AG08395 (cell line): ENCODE data around the gene ITIH5.

Experiments
- DNase-seq: peaks from one replicate; pipeline ENCODE4 v3.0.0; 2012; ENCODE audit warnings: mixed read lengths, low spot score

ITIH5 gene

DNA sequence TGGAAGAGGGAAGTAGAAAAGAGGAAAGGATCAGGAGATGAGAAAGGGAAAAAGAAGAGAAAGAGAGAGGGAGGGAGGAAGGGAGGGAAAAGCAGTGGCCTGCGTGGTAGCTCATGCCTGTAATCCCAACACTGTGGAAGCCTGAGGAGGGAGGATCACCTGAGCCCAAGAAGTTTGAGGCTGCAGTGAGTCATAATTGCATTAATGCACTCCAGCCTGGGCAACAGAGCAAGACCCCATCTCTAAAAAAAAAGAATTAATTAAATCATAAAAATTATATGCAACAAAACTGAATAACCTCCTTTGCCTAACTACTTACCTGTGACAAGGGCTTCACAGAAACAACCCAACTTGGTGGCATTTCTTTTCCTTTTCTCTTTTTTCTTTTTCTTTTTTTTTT lies 148.1 kb downstream of the ITIH5 start:
- DNase-seq, result no peak

DNA sequence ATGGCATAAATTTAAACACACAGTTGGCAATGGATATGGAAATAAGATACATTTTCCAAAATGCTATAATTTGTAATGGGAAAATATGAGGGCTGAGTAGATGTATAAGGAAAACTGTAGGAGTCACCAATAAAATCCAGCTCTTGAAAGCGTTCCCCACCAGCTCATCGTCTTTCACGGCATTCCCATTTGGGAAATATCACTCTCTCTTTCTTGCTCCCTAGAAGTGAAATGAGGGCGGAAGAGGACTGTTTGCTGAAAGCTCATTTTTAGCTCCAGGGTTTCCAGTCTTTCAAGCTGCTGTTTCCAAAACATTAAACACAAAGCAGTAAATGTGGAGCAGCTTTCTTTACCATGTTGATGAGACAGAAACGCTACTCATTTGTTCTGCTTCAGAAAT lies 151.3 kb downstream of the ITIH5 start:
- DNase-seq, result no peak

DNA sequence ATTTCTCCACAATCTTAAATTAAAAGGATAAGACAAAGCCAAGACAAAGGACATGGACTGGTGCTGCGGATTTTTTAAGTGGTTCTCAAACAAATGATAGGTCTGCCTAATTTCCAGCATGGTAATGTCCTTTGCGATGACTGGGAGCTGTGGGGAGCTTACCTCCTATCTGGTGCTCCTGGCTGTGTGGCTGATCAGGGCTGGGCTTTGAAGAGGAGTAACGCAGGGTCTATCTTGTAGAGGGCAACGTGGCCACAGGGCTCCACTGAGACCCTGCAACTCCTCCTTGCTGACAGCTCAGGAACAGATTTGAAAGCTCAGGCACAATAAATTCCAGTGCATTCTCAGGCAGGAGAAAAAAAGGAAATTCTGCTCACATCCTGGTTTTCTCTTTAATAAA lies 152.8 kb downstream of the ITIH5 start:
- DNase-seq, result no peak

DNA sequence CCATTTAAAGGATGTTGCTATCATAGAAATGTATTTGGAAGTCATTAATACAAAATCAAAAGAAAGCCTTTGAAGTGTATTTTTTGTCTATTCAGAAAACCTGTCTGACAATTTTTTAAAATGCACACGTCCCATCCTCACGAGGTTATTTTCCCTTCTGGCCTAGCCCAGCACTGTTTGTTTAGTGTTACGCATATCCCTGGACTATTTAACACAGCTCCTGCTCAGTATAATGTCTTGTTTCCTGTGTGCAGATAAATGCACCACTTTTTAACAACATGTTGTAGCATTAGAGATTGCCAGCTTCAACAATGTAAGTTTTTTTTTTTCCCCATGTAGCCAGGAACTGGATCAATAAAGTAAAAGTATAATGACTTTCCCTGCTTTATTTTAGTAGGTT lies 153.3 kb downstream of the ITIH5 start:
- DNase-seq, result no peak

DNA sequence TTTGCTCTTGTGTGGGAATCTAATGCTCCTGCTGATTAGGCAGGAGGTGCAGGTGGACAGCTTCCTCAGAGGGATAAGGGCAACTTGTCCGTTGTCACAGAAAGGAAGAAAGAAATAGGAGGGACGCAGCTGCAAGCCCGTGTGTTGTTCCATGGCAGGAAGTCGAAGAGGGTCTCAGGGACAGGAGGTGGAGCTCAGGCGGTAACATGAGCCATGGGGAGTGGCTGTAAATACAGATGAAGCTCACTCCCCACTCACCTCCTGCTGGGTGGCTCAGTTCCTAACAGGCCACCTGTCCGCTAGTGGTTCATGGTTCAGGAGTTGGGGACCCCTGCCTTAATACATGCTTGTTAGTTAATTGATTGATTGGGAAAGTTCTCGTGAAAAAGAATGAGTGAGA lies 154.3 kb downstream of the ITIH5 start:
- DNase-seq, result no peak

DNA sequence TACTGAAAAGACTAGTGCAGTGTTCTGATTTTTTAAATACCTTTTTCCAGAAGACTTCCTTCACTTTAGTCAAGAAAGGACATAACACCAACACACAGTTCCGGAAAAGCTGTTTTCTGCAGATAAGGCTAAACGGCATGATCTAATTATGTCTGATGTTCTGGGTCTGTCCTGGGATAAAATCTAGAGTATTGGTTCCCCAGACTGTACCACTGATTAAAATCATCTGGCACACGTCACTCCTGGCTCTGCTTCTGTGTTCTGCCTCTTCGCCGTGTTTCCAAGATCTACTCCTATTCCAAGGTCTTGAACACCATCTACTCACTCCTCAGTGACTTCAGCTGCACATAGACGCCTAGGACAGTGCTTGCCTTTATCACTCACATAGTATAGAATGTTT lies 155.2 kb downstream of the ITIH5 start:
- no peak for DNase-seq
